ENCODE data around the gene TUSC2.
A peak's percentile ranks its signal among the peaks of the same experiment; 100 is the strongest.

TUSC2 gene

GRCh38 chr3:50327943-50328691 is at the start of gene TUSC2:
Gene TUSC2, minus strand, starts transcription at chr3:50328223. Its CDS starts 124 bp downstream, at chr3:50328099.
- peak within 1 kb of the TSS; percentile 85 for H3K4me3 ChIP-seq (ENCODE audit: low read length)
- no peaks in the 10 kb centered on the region for H3K9me3 ChIP-seq (ENCODE audit: control insufficient read depth, low read length)
- H3K27me3 ChIP-seq (ENCODE audit: control insufficient read depth, insufficient read depth, low read length) = no peaks in the 10 kb centered on the region
- H3K36me3 ChIP-seq (ENCODE audit: control insufficient read depth, insufficient read depth, low read length) = peaks cover 17% of the 10 kb centered on the region
- H3K9ac ChIP-seq (ENCODE audit: low read length) = peak within 1 kb of the TSS; percentile 87
- H3K4me1 ChIP-seq (ENCODE audit: control insufficient read depth, insufficient read depth, low read length) = peaks cover 21% of the 10 kb centered on the region

GRCh38 chr3:50375258-50375931 is 47.4 kb upstream of the TUSC2 start:
- Histone ChIP-seq H3K4me3 (ENCODE audit: low read length) (no peak overlapping the region), H3K27me3 (ENCODE audit: control insufficient read depth, insufficient read depth, low read length) (peaks cover 4% of the 10 kb centered on the region), H3K9ac (ENCODE audit: low read length) (no peak overlapping the region), H3K36me3 (ENCODE audit: control insufficient read depth, insufficient read depth, low read length) (no peaks in the 10 kb centered on the region), H3K9me3 (ENCODE audit: control insufficient read depth, low read length) (no peaks in the 10 kb centered on the region), H3K4me1 (ENCODE audit: control insufficient read depth, insufficient read depth, low read length) (peaks cover 5% of the 10 kb centered on the region)

GRCh38 chr3:50374363-50375257 is 46.6 kb upstream of the TUSC2 start:
- Histone ChIP-seq H3K36me3 (ENCODE audit: control insufficient read depth, insufficient read depth, low read length) (no peaks in the 10 kb centered on the region), H3K4me3 (ENCODE audit: low read length) (no peak overlapping the region), H3K27me3 (ENCODE audit: control insufficient read depth, insufficient read depth, low read length) (peaks cover 4% of the 10 kb centered on the region)

GRCh38 chr3:50373146-50374051 is 45.4 kb upstream of the TUSC2 start:
- H3K4me1 ChIP-seq (ENCODE audit: control insufficient read depth, insufficient read depth, low read length) = peaks cover 5% of the 10 kb centered on the region
- H3K9ac ChIP-seq (ENCODE audit: low read length) = no peak overlapping the region
- H3K36me3 ChIP-seq (ENCODE audit: control insufficient read depth, insufficient read depth, low read length) = no peaks in the 10 kb centered on the region
- H3K4me3 ChIP-seq (ENCODE audit: low read length) = no peak overlapping the region
- H3K27me3 ChIP-seq (ENCODE audit: control insufficient read depth, insufficient read depth, low read length) = peaks cover 4% of the 10 kb centered on the region
- no peaks in the 10 kb centered on the region for H3K9me3 ChIP-seq (ENCODE audit: control insufficient read depth, low read length)

More at GRCh38 chr3:50374363-50375257, 46.6 kb upstream of the TUSC2 start:
- H3K4me1 ChIP-seq (ENCODE audit: control insufficient read depth, insufficient read depth, low read length) = peaks cover 5% of the 10 kb centered on the region
- no peaks in the 10 kb centered on the region for H3K9me3 ChIP-seq (ENCODE audit: control insufficient read depth, low read length)
- no peak overlapping the region for H3K9ac ChIP-seq (ENCODE audit: low read length)

- Histone ChIP-seq H3K4me1 (ENCODE audit: control insufficient read depth, insufficient read depth, low read length) (peaks cover 5% of the 10 kb centered on the region), H3K9me3 (ENCODE audit: control insufficient read depth, low read length) (no peaks in the 10 kb centered on the region), H3K9ac (ENCODE audit: low read length) (no peak overlapping the region), H3K4me3 (ENCODE audit: low read length) (no peak overlapping the region), H3K36me3 (ENCODE audit: control insufficient read depth, insufficient read depth, low read length) (no peaks in the 10 kb centered on the region), H3K27me3 (ENCODE audit: control insufficient read depth, insufficient read depth, low read length) (peaks cover 4% of the 10 kb centered on the region)
Observed at GRCh38 chr3:50372349-50372748, 44.3 kb upstream of the TUSC2 start.

- Histone ChIP-seq H3K4me3 (ENCODE audit: low read length) (no peak overlapping the region), H3K36me3 (ENCODE audit: control insufficient read depth, insufficient read depth, low read length) (no peaks in the 10 kb centered on the region), H3K9me3 (ENCODE audit: control insufficient read depth, low read length) (no peaks in the 10 kb centered on the region), H3K27me3 (ENCODE audit: control insufficient read depth, insufficient read depth, low read length) (peaks cover 4% of the 10 kb centered on the region), H3K4me1 (ENCODE audit: control insufficient read depth, insufficient read depth, low read length) (peaks cover 7% of the 10 kb centered on the region), H3K9ac (ENCODE audit: low read length) (no peak overlapping the region)
Observed at GRCh38 chr3:50371133-50371685, 43.2 kb upstream of the TUSC2 start.

GRCh38 chr3:50370594-50370993 is 42.6 kb upstream of the TUSC2 start:
- Histone ChIP-seq H3K4me1 (ENCODE audit: control insufficient read depth, insufficient read depth, low read length) (peaks cover 14% of the 10 kb centered on the region), H3K4me3 (ENCODE audit: low read length) (no peak overlapping the region), H3K9ac (ENCODE audit: low read length) (no peak overlapping the region), H3K36me3 (ENCODE audit: control insufficient read depth, insufficient read depth, low read length) (no peaks in the 10 kb centered on the region), H3K27me3 (ENCODE audit: control insufficient read depth, insufficient read depth, low read length) (peaks cover 4% of the 10 kb centered on the region), H3K9me3 (ENCODE audit: control insufficient read depth, low read length) (no peaks in the 10 kb centered on the region)

GRCh38 chr3:50369012-50369670 is 41.1 kb upstream of the TUSC2 start:
- H3K4me3 ChIP-seq (ENCODE audit: low read length) = no peak overlapping the region
- no peaks in the 10 kb centered on the region for H3K9me3 ChIP-seq (ENCODE audit: control insufficient read depth, low read length)

GRCh38 chr3:50365842-50366220 is 37.8 kb upstream of the TUSC2 start:
- peaks cover 19% of the 10 kb centered on the region for H3K4me1 ChIP-seq (ENCODE audit: control insufficient read depth, insufficient read depth, low read length)
- no peaks in the 10 kb centered on the region for H3K36me3 ChIP-seq (ENCODE audit: control insufficient read depth, insufficient read depth, low read length)
- peak overlapping the region; percentile 86 for H3K9ac ChIP-seq (ENCODE audit: low read length)
- no peaks in the 10 kb centered on the region for H3K9me3 ChIP-seq (ENCODE audit: control insufficient read depth, low read length)
- H3K27me3 ChIP-seq (ENCODE audit: control insufficient read depth, insufficient read depth, low read length) = no peaks in the 10 kb centered on the region
- H3K4me3 ChIP-seq (ENCODE audit: low read length) = peak overlapping the region; percentile 49

More at GRCh38 chr3:50369012-50369670, 41.1 kb upstream of the TUSC2 start:
- Histone ChIP-seq H3K27me3 (ENCODE audit: control insufficient read depth, insufficient read depth, low read length) (peaks cover 4% of the 10 kb centered on the region), H3K9ac (ENCODE audit: low read length) (no peak overlapping the region), H3K36me3 (ENCODE audit: control insufficient read depth, insufficient read depth, low read length) (no peaks in the 10 kb centered on the region), H3K4me1 (ENCODE audit: control insufficient read depth, insufficient read depth, low read length) (peaks cover 22% of the 10 kb centered on the region)

- Histone ChIP-seq H3K27me3 (ENCODE audit: control insufficient read depth, insufficient read depth, low read length) (no peaks in the 10 kb centered on the region), H3K4me1 (ENCODE audit: control insufficient read depth, insufficient read depth, low read length) (peaks cover 19% of the 10 kb centered on the region), H3K36me3 (ENCODE audit: control insufficient read depth, insufficient read depth, low read length) (no peaks in the 10 kb centered on the region), H3K9me3 (ENCODE audit: control insufficient read depth, low read length) (no peaks in the 10 kb centered on the region), H3K9ac (ENCODE audit: low read length) (peak overlapping the region; percentile 86), H3K4me3 (ENCODE audit: low read length) (peak overlapping the region; percentile 49)
Observed at GRCh38 chr3:50365080-50365841, 37.2 kb upstream of the TUSC2 start.

Data from mucosa of stomach (tissue), 1 donor.